ENCODE measurements around the gene ADRM1. TPM values are rescaled to one million over a fixed set of nuclear protein-coding genes. Genes with fewer than 3 reads are reported as not detected.

The ADRM1 gene
- total and polyA plus RNA-seq, 10 of the 15 experiments (the other 5 are each of a cell fraction or from before 2014, with no cell fraction given) = 3.4 to 213 (median 95.9) TPM

- Histone ChIP-seq H3K4me2 (ENCODE audit: control insufficient read depth, insufficient read depth) (no peak overlapping the region), H3K9ac (ENCODE audit: control insufficient read depth, insufficient read depth, low read length) (no peak overlapping the region), H3K27ac (ENCODE audit: control insufficient read depth, insufficient read depth) (no peak overlapping the region), H3K4me1 (ENCODE audit: control insufficient read depth, insufficient read depth, low read length) (peaks cover 12% of the 10 kb centered on the region), H3K4me3 (no peak overlapping the region), H3K79me2 (ENCODE audit: control insufficient read depth, insufficient read depth, low read length) (no peaks in the 10 kb centered on the region), H3K36me3 (ENCODE audit: control insufficient read depth in 2 of 2, insufficient read depth in 2 of 2, low read length in 1 of 2) (no peaks in the 10 kb centered on the region), H3K27me3 (replicated peaks in 1 of 2; ENCODE audit: control insufficient read depth in 2 of 2, insufficient read depth in 2 of 2, low read length in 1 of 2) (no peaks in the 10 kb centered on the region), H3K9me3 (replicated peaks; ENCODE audit: control insufficient read depth, insufficient read depth, low read length) (no peaks in the 10 kb centered on the region), H4K20me1 (ENCODE audit: control insufficient read depth, insufficient read depth) (no peaks in the 10 kb centered on the region), H2AFZ (ENCODE audit: control insufficient read depth, low read depth, low read length) (no peak overlapping the region)
- ChIA-PET RAD21 (ENCODE audit: unreplicated experiment) (no interaction called here), SMC1A (ENCODE audit: uncharacterized antibody, unreplicated experiment) (no interaction called here), POLR2A (no interaction called here), CTCF (no interaction called here)
- intact Hi-C loops (cut with micrococcal nuclease; ENCODE audit: unreplicated experiment) (no loop called here), in situ Hi-C loops (cut with MboI) (no loop called here)
- ATAC-seq (no peak), DNase-seq (ENCODE audit: low read depth, low spot score) (no peak), FAIRE-seq (no peak)
- BruUV-seq (replicated peaks) = no TSS peak
- 68% methylated on average over 15 of the region's 16 CpGs for WGBS (ENCODE audit: insufficient coverage, insufficient replicate concordance, low lambda C conversion rate, missing lambda C conversion rate)
- TF ChIP-seq SIX5 (IDR thresholded peaks at IDR 0.05; ENCODE audit: low read depth, low read length, severe bottlenecking) (no peak), KLF5 (IDR thresholded peaks at IDR 0.05; ENCODE audit: partially characterized antibody) (no peak), CHD4 (IDR thresholded peaks at IDR 0.05) (no peak), REST (IDR thresholded peaks at IDR 0.05; ENCODE audit: low read depth, low read length) (no peak), BMI1 (IDR thresholded peaks at IDR 0.05; ENCODE audit: borderline replicate concordance) (no peak), TCF3 (IDR thresholded peaks at IDR 0.05; ENCODE audit: borderline replicate concordance, insufficient read depth, low read depth, low read length) (no peak), ATF7 (IDR thresholded peaks at IDR 0.05; ENCODE audit: low read depth) (no peak), RBBP5 (conservative IDR thresholded peaks at IDR 0.05) (no peak), MXI1 (IDR thresholded peaks at IDR 0.05; ENCODE audit: low read depth, low read length) (no peak)
Measured at GRCh38 chr20:62332421-62332820, 29.6 kb downstream of the ADRM1 start.
